BLaER1 (cell line): ENCODE measurements around the gene PER3.

Experiments
- H3K27ac ChIP-seq: shearing (Covaris generic); formaldehyde crosslinking; 2 replicates; pipeline ENCODE4 v1.8.1; 2022
- H3K27me3 ChIP-seq: shearing (Covaris generic); formaldehyde crosslinking; 2 replicates; pipeline ENCODE4 v1.8.1; 2022
- H3K36me3 ChIP-seq: shearing (Covaris generic); formaldehyde crosslinking; 2 replicates; pipeline ENCODE4 v1.8.1; 2022
- H3K4me1 ChIP-seq: shearing (Covaris generic); formaldehyde crosslinking; 2 replicates; pipeline ENCODE4 v1.8.1; 2022
- H3K4me2 ChIP-seq: shearing (Covaris generic); formaldehyde crosslinking; 2 replicates; pipeline ENCODE4 v1.8.1; 2022
- H3K4me3 ChIP-seq: shearing (Covaris generic); formaldehyde crosslinking; 2 replicates; pipeline ENCODE4 v1.8.1; 2022
- H3K9ac ChIP-seq: shearing (Covaris generic); formaldehyde crosslinking; 2 replicates; pipeline ENCODE4 v1.8.1; 2022
- H3K9me3 ChIP-seq: shearing (Covaris generic); formaldehyde crosslinking; 2 replicates; pipeline ENCODE4 v1.8.1; 2022
- H4K20me1 ChIP-seq: shearing (Covaris generic); formaldehyde crosslinking; 2 replicates; pipeline ENCODE4 v1.8.1; 2022
- Cebpa-rat ChIP-seq: shearing (Covaris generic); IDR thresholded peaks from 2 replicates; pipeline ENCODE4 v1.8.1; 2022

PER3 gene

GRCh38 chr1:7795406-7795805 is 11.3 kb downstream of the PER3 start:
- H4K20me1 ChIP-seq = no peaks in the 10 kb centered on the region
- H3K9ac ChIP-seq = no peak overlapping the region
- H3K36me3 ChIP-seq = peaks cover 18% of the 10 kb centered on the region
- H3K27me3 ChIP-seq = no peaks in the 10 kb centered on the region
- H3K4me2 ChIP-seq = no peak overlapping the region
- no peaks in the 10 kb centered on the region for H3K4me1 ChIP-seq
- H3K4me3 ChIP-seq = no peak overlapping the region
- no peak for TF ChIP-seq Cebpa-rat
- peaks cover 28% of the 10 kb centered on the region for H3K9me3 ChIP-seq
- H3K27ac ChIP-seq = no peak overlapping the region

DNA sequence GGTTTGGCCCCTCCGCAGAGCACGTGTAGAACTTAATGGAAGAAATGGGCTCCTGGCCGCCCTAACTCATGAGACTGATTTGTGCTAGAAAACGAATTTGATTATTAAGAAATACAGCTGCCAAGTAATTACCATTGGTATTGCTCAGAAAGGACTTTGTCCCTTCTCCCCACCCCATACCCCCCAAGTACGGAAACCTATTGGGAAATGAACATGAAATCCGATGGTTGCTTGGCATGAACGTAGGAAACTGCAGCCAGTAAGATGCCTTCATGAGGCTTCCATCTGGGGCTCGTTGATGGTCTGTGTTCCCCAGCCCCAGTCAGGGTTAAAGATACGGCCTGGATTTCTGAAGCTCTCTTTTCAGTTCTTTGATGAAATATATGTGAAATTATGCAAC is 21.4 kb downstream of the PER3 start:
- Histone ChIP-seq H3K4me3 (no peak overlapping the region), H3K9me3 (no peaks in the 10 kb centered on the region), H3K4me1 (no peaks in the 10 kb centered on the region), H3K36me3 (peaks cover 5% of the 10 kb centered on the region; the same call in 1 of the 2 replicates), H3K9ac (no peak overlapping the region), H4K20me1 (no peaks in the 10 kb centered on the region), H3K27me3 (no peaks in the 10 kb centered on the region), H3K27ac (no peak overlapping the region), H3K4me2 (no peak overlapping the region)
- no peak for TF ChIP-seq Cebpa-rat

GRCh38 chr1:7808253-7808844 is 24.3 kb downstream of the PER3 start:
- no peak overlapping the region for H3K4me2 ChIP-seq
- H3K4me1 ChIP-seq = no peaks in the 10 kb centered on the region
- no peaks in the 10 kb centered on the region for H4K20me1 ChIP-seq
- H3K27ac ChIP-seq = no peak overlapping the region
- no peak for TF ChIP-seq Cebpa-rat
- H3K36me3 ChIP-seq = peaks cover 10% of the 10 kb centered on the region
- no peak overlapping the region for H3K9ac ChIP-seq
- no peaks in the 10 kb centered on the region for H3K27me3 ChIP-seq
- peaks cover 9% of the 10 kb centered on the region for H3K9me3 ChIP-seq
- H3K4me3 ChIP-seq = no peak overlapping the region

DNA sequence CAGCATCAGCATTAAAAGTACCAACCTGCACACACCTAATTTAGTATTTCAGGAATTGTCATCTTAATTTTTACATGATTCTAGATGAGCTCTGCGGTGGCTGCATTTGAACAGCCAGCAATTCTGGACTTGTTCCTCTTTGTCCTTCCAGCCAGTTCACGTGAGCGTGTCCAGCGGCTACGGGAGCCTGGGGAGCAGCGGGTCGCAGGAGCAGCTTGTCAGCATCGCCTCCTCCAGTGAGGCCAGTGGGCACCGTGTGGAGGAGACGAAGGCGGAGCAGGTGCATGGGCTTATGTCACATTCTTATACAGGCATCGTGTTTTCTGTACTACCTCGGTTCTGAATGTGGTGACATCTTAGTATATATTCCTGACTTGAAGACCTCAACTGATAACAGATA is 25.7 kb downstream of the PER3 start:
- H3K4me2 ChIP-seq = no peak overlapping the region
- H4K20me1 ChIP-seq = no peaks in the 10 kb centered on the region
- H3K9ac ChIP-seq = no peak overlapping the region
- H3K27ac ChIP-seq = no peak overlapping the region
- peaks cover 20% of the 10 kb centered on the region for H3K9me3 ChIP-seq
- no peaks in the 10 kb centered on the region for H3K27me3 ChIP-seq
- peaks cover 12% of the 10 kb centered on the region for H3K36me3 ChIP-seq
- no peaks in the 10 kb centered on the region for H3K4me1 ChIP-seq
- no peak overlapping the region for H3K4me3 ChIP-seq
- TF ChIP-seq Cebpa-rat = no peak

DNA sequence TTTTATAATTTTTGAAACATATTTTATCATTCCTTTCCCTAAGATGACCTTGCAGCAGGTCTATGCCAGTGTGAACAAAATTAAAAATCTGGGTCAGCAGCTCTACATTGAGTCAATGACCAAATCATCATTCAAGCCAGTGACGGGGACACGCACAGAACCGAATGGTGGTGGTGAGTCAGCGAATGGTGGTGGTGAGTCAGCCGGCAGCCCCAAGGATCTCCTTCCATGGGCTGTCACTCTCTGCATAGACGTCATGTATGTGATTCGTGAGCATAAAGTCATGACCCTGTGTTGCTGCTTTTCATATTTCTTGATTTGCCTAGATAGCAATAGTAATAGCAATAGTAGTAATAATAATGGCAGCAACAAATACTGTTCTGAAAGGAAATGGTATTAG is 26.3 kb downstream of the PER3 start:
- H3K4me3 ChIP-seq = no peak overlapping the region
- peaks cover 20% of the 10 kb centered on the region for H3K9me3 ChIP-seq
- no peak overlapping the region for H3K27ac ChIP-seq
- TF ChIP-seq Cebpa-rat = no peak
- peaks cover 12% of the 10 kb centered on the region for H3K36me3 ChIP-seq
- no peak overlapping the region for H3K4me2 ChIP-seq
- H3K9ac ChIP-seq = no peak overlapping the region
- no peaks in the 10 kb centered on the region for H3K27me3 ChIP-seq
- H4K20me1 ChIP-seq = no peaks in the 10 kb centered on the region
- H3K4me1 ChIP-seq = no peaks in the 10 kb centered on the region

DNA sequence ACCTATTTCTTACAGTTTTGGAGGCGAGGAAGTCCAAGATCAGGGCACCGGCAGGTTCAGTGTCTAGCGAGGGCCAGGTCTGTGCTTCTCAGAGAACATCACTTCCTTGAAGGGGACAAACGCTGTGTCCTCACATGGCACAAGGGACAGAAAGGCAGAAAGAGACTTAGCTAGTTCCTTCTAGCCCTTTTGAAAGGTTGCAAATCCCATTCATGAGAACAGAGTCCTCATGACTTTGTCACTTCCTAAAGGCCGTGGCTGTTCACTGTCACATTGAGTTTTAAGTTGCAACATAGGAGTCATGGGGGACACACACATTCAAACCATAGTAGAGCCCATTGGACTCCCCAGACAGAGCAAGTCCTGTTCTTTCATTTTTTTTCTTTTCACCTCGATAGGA is 27.4 kb downstream of the PER3 start:
- Histone ChIP-seq H3K4me2 (no peak overlapping the region), H3K9ac (no peak overlapping the region), H3K27ac (no peak overlapping the region), H3K36me3 (peaks cover 12% of the 10 kb centered on the region), H3K4me1 (no peaks in the 10 kb centered on the region), H3K4me3 (no peak overlapping the region), H3K9me3 (peaks cover 20% of the 10 kb centered on the region), H3K27me3 (no peaks in the 10 kb centered on the region), H4K20me1 (no peaks in the 10 kb centered on the region)
- no peak for TF ChIP-seq Cebpa-rat

GRCh38 chr1:7813677-7814373 is 29.7 kb downstream of the PER3 start:
- no peaks in the 10 kb centered on the region for H3K27me3 ChIP-seq
- H3K4me2 ChIP-seq = no peak overlapping the region
- no peak overlapping the region for H3K9ac ChIP-seq
- peaks cover 20% of the 10 kb centered on the region for H3K9me3 ChIP-seq
- H4K20me1 ChIP-seq = no peaks in the 10 kb centered on the region
- H3K27ac ChIP-seq = no peak overlapping the region
- H3K4me3 ChIP-seq = no peak overlapping the region
- TF ChIP-seq Cebpa-rat = no peak
- no peaks in the 10 kb centered on the region for H3K4me1 ChIP-seq
- peaks cover 12% of the 10 kb centered on the region for H3K36me3 ChIP-seq

GRCh38 chr1:7821282-7821681 is 37.2 kb downstream of the PER3 start:
- no peak for TF ChIP-seq Cebpa-rat
- Histone ChIP-seq H3K4me1 (peaks cover 12% of the 10 kb centered on the region), H4K20me1 (no peaks in the 10 kb centered on the region), H3K27ac (no peak overlapping the region), H3K9me3 (no peaks in the 10 kb centered on the region), H3K27me3 (no peaks in the 10 kb centered on the region), H3K9ac (no peak overlapping the region), H3K4me3 (no peak overlapping the region), H3K4me2 (no peak overlapping the region), H3K36me3 (no peaks in the 10 kb centered on the region)

DNA sequence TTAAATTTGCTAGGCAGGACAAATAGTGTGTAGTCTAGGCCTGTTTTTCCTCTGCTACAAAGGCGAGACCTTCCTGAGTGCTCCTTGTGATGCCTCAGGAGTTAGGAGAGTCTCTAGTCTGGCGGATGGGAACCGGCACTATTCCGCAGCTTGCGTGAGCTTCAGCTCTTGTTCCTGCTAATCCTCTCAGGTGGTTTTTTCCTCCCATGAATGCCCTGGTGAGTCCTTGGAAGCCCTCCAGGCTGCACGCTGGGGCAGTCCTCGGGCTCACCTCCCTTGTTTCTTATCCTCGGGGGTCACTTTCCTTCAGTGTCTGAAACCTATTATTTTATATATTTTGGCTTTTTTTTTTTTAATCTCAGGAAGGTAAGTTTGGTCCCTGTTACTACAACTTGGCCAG is 40.6 kb downstream of the PER3 start:
- TF ChIP-seq Cebpa-rat = no peak
- H3K27me3 ChIP-seq = no peaks in the 10 kb centered on the region
- no peak overlapping the region for H3K4me3 ChIP-seq
- no peak overlapping the region for H3K27ac ChIP-seq
- H3K4me2 ChIP-seq = no peak overlapping the region
- H4K20me1 ChIP-seq = no peaks in the 10 kb centered on the region
- no peaks in the 10 kb centered on the region for H3K9me3 ChIP-seq
- peaks cover 44% of the 10 kb centered on the region for H3K4me1 ChIP-seq
- peaks cover 8% of the 10 kb centered on the region for H3K36me3 ChIP-seq
- H3K9ac ChIP-seq = no peak overlapping the region

GRCh38 chr1:7826363-7826762 is 42.3 kb downstream of the PER3 start:
- no peaks in the 10 kb centered on the region for H3K9me3 ChIP-seq
- no peak overlapping the region for H3K4me3 ChIP-seq
- H3K27me3 ChIP-seq = no peaks in the 10 kb centered on the region
- H4K20me1 ChIP-seq = no peaks in the 10 kb centered on the region
- H3K27ac ChIP-seq = no peak overlapping the region
- H3K36me3 ChIP-seq = peaks cover 8% of the 10 kb centered on the region
- TF ChIP-seq Cebpa-rat = no peak
- H3K9ac ChIP-seq = no peak overlapping the region
- peak overlapping the region; percentile 51 for H3K4me2 ChIP-seq
- H3K4me1 ChIP-seq = peaks cover 61% of the 10 kb centered on the region
